Measurements from ENCODE around the gene CCDC127. TPM values are rescaled to one million over a fixed set of nuclear protein-coding genes. Genes with fewer than 3 reads are reported as not detected.

CCDC127 gene
- total RNA-seq, 2 experiments from 2014 or later: 1.9 to 2.8 TPM

GRCh38 chr5:192970-193831 lies 24.8 kb downstream of the CCDC127 start:
- H3K27ac Mint-ChIP-seq: no peak overlapping the region
- no peaks in the 10 kb centered on the region for H3K9me3 Mint-ChIP-seq
- ATAC-seq (ENCODE audit: poor library complexity) (no peak), DNase-seq (no peak)
- H3K9me3 ChIP-seq (ENCODE audit: control insufficient read depth in 1 of 2, insufficient read depth in 1 of 2, low read length in 2 of 2): peaks cover 0 to 8% of the 10 kb centered on the region in 2 experiments
- H3K27ac ChIP-seq (ENCODE audit: low read depth in 1 of 2, low read length in 2 of 2): no peak overlapping the region
- CTCF ChIA-PET: no interaction called here
- H3K36me3 Mint-ChIP-seq (ENCODE audit: low read depth): no peaks in the 10 kb centered on the region
- intact Hi-C loops (cut with DNase I, micrococcal nuclease): no loop called here
- peaks cover 6% of the 10 kb centered on the region for H3K27me3 Mint-ChIP-seq
- TF ChIP-seq CTCF (IDR thresholded peaks at IDR 0.05): no peak
- peaks cover 15% of the 10 kb centered on the region for H3K4me1 ChIP-seq (ENCODE audit: insufficient read depth, low read length)
- H3K36me3 ChIP-seq (ENCODE audit: insufficient read depth, low read length): no peaks in the 10 kb centered on the region
- no peak overlapping the region for H3K4me3 ChIP-seq (ENCODE audit: low read length)
- POLR2A ChIA-PET: interaction anchor here (1.1 kb wide), 1 partner anchor 25 kb away, joined by 4 read pairs; the partner anchor contains the start of genes CCDC127 and SDHA
- peaks cover 4 to 5% of the 10 kb centered on the region in 2 experiments for H3K27me3 ChIP-seq (ENCODE audit: control insufficient read depth in 1 of 2, insufficient read depth in 2 of 2, low read length in 2 of 2)
- H3K4me3 Mint-ChIP-seq: no peak overlapping the region
- H3K4me1 Mint-ChIP-seq (ENCODE audit: low read depth): peaks cover 7% of the 10 kb centered on the region

- H3K27me3 ChIP-seq (ENCODE audit: control insufficient read depth in 1 of 2, insufficient read depth in 2 of 2, low read length in 2 of 2): peaks cover 4 to 5% of the 10 kb centered on the region in 2 experiments
- ChIA-PET POLR2A (no interaction called here), CTCF (no interaction called here)
- Mint-ChIP-seq H3K9me3 (no peaks in the 10 kb centered on the region), H3K27ac (no peak overlapping the region), H3K4me1 (ENCODE audit: low read depth) (peaks cover 7% of the 10 kb centered on the region), H3K27me3 (peaks cover 7% of the 10 kb centered on the region), H3K4me3 (no peak overlapping the region), H3K36me3 (ENCODE audit: low read depth) (no peaks in the 10 kb centered on the region)
- peaks cover 0 to 8% of the 10 kb centered on the region in 2 experiments for H3K9me3 ChIP-seq (ENCODE audit: control insufficient read depth in 1 of 2, insufficient read depth in 1 of 2, low read length in 2 of 2)
- H3K4me1 ChIP-seq (ENCODE audit: insufficient read depth, low read length): peaks cover 17% of the 10 kb centered on the region
- no peak for TF ChIP-seq CTCF (IDR thresholded peaks at IDR 0.05)
- intact Hi-C loops (cut with DNase I, micrococcal nuclease): no loop called here
- no peaks in the 10 kb centered on the region for H3K36me3 ChIP-seq (ENCODE audit: insufficient read depth, low read length)
- H3K27ac ChIP-seq (ENCODE audit: low read depth in 1 of 2, low read length in 2 of 2): no peak overlapping the region
- H3K4me3 ChIP-seq (ENCODE audit: low read length): no peak overlapping the region
- no peak for ATAC-seq (ENCODE audit: poor library complexity)
- DNase-seq: no peak
Measured at GRCh38 chr5:192691-192969, 25.3 kb downstream of the CCDC127 start.

GRCh38 chr5:191949-192690 lies 25.8 kb downstream of the CCDC127 start:
- ATAC-seq (ENCODE audit: poor library complexity) (no peak), DNase-seq (no peak)
- H3K27me3 ChIP-seq (ENCODE audit: control insufficient read depth in 1 of 2, insufficient read depth in 2 of 2, low read length in 2 of 2): peaks cover 4 to 5% of the 10 kb centered on the region in 2 experiments
- intact Hi-C loops (cut with DNase I, micrococcal nuclease): no loop called here
- ChIA-PET POLR2A (interaction anchor here (1.2 kb wide), 1 partner anchor 26 kb away, joined by 4 read pairs; the partner anchor contains the start of genes CCDC127 and SDHA), CTCF (no interaction called here)
- peaks cover 0 to 8% of the 10 kb centered on the region in 2 experiments for H3K9me3 ChIP-seq (ENCODE audit: control insufficient read depth in 1 of 2, insufficient read depth in 1 of 2, low read length in 2 of 2)
- Mint-ChIP-seq H3K27ac (no peak overlapping the region), H3K4me1 (ENCODE audit: low read depth) (peaks cover 7% of the 10 kb centered on the region), H3K9me3 (no peaks in the 10 kb centered on the region), H3K4me3 (peak overlapping the region; percentile 11), H3K27me3 (peaks cover 7% of the 10 kb centered on the region), H3K36me3 (ENCODE audit: low read depth) (no peaks in the 10 kb centered on the region)
- no peaks in the 10 kb centered on the region for H3K36me3 ChIP-seq (ENCODE audit: insufficient read depth, low read length)
- TF ChIP-seq CTCF (IDR thresholded peaks at IDR 0.05): no peak
- peaks cover 17% of the 10 kb centered on the region for H3K4me1 ChIP-seq (ENCODE audit: insufficient read depth, low read length)
- H3K27ac ChIP-seq (ENCODE audit: low read depth in 1 of 2, low read length in 2 of 2): no peak overlapping the region
- H3K4me3 ChIP-seq (ENCODE audit: low read length): no peak overlapping the region
